Activated CD4-positive, CD25-positive, alpha-beta regulatory T cell treated with anti-CD3 and anti-CD28 coated beads, Interleukin-2, amount 50 U/mL, for 72 hours (primary cell): Measurements from ENCODE around the gene RNF227.

Experiments
- DNase-seq: peaks from one replicate; pipeline ENCODE4 v3.0.0; 2021

RNF227 gene

DNA sequence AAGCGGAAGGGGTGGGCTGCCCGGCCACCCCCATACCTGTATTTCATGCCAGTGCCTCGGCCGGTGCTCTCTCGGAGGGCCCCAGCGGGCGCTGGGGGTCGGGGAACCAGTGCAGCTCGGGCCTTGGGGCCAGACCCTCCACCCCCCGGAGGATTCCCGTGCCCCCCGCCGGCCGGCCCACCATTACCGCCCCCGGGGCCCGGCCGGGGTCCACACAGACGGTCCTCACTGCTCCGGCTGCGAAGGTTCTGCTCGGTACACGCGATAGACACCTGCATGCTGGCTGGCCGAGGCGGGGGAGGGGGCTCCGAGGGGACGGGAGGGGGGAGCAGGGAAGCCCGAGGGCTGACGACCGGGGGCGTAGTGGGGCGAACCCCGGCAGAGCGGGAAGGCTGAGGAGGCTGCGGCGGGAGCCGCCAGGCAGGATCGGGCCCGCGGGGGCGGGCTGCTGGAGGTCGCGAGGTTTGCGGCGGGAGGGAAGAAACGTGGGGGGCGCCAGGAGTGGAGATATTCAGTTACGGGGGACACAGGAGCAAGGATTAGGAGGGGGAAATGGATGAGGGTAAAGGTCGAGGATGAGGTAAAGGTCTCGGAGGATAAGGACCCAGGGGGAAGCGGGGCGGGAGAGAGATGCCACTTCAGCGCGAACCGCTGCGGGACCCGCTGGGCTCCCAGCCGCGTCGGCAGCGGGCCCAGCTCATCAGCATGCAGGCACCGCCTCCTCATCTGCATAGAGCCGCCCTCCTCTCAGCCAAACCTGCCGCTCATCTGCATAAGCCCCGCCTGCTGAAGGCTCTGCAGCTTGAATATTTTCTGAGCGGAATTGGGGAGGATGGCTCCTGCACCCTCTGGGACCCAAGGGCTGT is 13.3 kb upstream of the RNF227 start, which contains the start of gene KCNAB3:
KCNAB3 (minus strand) TSS at position 699 of the 866 bp plus-strand sequence; CDS start at position 278, 421 bp downstream.
- DNase-seq, result peak; percentile 69

DNA sequence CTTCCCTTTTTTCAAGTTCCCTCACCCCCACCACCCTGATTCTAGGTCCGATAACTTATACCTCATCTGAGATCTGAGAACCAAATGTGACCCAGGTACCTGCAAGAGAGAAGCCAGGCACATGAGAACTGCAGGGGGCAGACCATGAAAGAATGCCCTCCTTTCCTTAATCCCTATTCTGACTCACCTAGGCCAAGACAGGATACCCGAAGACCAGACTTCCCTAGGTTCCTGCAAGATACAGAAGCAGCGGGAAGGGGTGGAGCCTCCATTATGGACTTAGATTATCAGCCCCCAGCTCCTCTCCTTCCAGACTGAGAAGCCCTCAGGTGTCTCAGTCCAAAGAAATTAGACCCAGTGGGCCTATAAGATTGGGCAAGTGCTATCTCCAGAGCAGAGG is 11.5 kb upstream of the RNF227 start:
- no peak for DNase-seq

DNA sequence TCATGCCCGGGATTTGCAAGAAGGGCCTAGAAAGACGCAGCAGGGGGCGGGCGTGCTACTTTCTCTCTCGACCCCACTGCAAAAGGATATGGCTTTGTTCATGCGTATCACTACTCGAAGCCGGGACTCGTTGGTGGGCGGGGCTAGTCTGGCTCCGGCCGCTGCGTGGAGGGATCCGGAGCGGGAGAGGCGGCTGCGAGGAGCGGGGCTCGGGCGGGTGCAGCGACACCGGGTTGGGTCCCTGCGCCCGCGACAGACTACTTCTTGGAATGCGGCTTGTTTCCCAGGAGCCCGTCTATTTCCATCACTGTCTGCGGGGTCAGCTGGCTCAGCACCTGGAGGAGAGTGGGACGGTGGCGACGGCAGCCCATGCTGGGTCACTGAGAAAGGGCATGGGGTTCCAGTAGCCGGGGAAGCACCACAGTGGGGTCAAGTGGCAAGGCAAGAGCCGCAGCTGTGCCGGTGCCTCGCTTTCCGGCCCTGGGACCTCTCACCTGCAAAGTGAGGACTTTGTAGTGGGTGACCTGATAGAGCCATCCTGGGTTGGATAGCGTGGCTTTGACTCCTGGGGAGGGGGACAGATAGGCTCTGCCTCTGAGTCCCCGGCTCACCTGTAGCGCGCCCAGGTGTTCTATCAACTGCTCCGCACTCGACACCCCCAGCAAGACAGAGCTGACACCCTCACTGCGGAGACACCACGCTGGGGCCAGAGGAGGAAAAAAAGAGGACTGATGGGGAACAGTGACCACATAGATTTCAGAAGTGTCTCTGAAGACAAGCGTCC is 6.9 kb upstream of the RNF227 start:
- DNase-seq, result peak; percentile 74

DNA sequence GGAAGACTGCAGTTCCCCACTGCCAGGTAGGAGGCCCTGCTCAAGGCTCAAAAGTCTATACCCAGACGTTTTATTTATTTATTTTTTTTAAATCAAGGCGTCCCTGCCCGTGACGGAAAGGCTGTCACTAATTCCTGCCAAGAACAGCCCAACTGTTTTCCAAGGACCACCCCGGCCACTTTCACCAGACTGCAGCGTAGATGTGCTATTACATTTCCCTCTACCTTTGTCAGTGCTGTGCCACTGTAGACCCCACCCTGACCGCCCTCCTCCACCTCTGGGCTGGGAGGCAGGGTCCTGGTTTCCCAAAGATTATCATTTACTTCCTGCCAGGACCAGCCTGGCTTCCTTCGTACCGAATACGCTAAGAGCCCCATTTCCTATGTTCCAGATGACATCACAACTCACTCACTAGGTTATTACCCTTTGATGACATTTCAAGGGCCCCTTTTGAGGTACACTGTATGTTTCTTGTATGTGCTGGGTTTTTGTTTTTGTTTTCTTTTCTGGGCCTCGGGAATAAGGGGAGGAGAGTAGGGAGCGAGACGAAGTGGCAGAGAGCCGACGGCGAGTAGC is 6.3 kb upstream of the RNF227 start:
- no peak for DNase-seq

DNA sequence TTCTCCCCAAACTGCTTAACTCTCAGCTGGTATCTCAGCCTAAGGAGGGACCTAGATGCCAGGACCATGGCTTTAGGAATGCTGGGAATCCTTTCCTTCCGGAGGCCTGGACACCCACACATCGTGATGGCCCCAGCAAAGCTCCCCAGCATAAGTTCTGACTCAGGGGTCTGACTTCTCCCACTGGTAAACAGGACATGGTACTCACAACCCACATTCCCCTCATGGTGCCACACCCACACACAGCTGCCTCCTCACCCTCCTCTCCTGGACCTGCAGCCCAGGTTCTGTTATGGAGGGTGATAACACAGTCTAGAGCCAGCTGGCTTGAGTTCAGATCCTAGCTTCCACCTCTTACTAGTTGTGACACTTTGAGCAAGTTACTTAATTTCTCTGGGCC is 719 bp upstream of the RNF227 start:
- DNase-seq, result no peak

DNA sequence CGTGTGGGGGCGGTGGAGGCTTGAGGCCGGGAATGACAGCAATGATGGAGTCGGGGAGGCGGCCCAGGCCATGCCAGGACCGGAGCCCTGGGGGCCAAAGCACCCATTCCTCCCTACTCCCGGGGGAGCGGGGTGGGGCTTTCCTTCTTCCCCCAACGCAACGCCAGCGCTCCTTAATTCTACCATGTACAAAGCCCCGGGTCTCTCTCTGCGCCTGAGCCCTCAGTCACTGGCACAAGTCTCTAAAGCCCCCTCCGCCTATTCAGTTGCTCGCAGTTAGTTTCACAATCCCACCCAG is 245 bp upstream of the RNF227 start:
- DNase-seq, result no peak

DNA sequence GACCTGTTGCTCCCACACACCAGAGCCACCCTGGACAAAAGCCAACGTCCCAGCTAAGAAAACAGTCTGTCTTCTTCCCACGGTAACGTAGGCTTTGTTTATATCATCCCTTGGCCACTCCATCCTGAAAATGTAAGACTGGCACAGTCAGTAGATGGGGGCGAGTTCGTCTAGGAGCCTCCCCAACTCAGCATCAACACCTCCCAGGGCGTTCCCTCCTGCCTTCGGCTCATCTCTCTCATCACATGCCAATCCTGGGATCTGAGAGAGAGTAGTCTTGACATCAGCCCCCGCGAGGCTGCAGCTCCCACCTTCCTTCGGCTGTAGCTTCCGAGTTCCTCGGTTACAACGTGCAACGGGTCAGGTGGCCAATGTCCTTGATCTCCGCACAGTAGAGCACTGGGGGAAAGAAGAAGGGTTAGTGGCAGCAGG is 894 bp downstream of the RNF227 start:
- no peak for DNase-seq

DNA sequence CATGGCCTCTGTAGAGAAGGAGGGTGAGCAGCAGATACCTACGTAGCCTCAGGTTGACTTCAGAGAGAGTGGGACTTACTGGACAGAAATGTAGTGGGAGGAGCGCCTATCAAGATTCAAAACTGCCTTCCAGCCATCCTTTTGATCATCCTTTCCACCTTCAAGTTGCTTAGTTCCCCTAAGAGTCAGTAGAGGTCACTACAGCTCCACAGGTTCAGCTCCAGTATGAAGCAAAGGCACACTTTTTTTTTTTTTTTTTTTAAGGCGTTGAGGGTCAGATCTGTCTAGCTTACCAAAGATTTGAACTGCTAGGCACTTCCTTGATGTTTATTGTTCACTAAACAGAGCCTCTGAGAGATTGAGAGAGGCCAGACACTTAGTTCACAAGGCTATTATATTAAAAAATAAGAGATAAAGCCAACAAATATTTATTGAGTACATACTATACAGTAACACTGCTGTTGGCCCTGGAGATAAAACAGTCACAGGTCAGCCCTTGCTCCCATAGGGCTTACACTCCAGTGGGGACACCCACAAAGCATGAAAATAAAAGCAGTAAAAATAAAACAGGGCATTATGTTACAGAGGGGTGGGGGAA is 3.1 kb downstream of the RNF227 start:
- no peak for DNase-seq

DNA sequence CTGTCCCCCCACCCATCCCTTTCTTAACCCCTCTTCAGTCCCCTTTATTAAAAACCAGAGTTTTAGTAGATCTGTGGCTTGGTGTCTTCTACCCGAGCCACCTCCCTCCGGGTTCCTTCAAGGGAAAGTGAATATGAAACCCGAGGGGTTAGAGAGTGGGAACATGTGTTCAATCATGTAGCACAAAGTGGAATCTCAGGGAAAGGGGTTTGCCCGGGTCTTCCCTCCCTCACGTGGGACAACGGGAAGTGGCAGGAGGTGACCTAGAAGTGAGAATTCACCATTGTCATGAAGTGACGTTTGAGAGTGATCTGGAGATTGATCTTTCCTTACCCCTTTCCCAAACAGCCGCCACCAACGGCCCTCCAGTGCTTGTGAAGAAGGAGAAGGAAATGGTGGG is 5.0 kb downstream of the RNF227 start:
- DNase-seq, result no peak

DNA sequence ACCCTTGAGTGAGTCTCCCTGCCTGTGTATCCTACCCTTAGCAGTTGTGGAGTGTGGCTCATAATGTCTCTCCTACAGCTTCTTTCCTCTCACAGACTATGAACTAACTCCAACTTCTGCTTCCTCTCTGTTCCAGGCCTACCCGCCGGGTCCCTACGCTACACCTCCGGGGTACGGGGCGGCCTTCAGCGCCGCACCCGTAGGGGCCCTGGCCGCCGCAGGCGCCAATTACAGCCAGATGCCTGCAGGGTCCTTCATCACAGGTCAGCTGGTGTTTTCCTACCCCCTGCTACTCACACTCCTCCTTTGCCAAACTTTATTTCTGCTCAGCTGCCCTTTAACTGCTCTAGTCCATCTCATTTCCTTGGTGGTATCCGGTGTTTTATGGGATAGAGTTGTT is 5.4 kb downstream of the RNF227 start:
- DNase-seq, result no peak

DNA sequence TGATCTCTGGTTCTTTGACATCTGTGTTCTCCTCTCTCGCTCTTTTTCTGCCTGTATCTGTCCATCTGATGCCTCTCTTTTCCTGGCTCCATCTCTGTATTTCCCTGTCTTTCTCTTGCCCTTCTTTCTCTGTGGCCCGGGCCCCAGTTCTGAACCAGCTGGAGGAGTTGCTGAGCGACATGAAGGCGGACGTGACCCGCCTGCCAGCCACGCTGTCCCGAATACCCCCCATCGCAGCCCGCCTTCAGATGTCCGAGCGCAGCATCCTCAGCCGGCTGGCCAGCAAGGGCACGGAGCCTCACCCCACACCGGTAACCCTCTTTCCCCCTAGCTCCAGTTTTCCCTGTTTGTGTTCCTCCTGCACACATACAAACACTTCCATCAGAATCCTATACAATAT is 5.8 kb downstream of the RNF227 start:
- no peak for DNase-seq

DNA sequence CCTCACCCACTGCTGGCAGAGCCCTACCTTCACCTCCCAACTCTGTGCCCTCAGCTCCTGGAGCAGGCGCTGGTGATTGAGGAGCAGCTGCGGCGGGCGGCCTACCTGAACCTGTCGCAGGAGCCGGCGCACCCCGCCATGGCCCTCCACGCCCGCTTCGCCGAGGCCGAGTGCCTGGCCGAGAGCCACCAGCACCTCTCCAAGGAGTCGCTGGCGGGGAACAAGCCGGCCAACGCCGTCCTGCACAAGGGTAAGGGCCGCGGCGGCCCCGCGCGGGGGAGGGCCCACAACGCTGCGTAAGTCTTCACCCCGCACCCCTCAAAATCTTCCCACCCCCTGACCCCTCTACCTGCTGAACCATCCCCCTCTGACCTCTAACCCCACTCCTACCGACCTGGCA is 7.0 kb downstream of the RNF227 start:
- no peak for DNase-seq

DNA sequence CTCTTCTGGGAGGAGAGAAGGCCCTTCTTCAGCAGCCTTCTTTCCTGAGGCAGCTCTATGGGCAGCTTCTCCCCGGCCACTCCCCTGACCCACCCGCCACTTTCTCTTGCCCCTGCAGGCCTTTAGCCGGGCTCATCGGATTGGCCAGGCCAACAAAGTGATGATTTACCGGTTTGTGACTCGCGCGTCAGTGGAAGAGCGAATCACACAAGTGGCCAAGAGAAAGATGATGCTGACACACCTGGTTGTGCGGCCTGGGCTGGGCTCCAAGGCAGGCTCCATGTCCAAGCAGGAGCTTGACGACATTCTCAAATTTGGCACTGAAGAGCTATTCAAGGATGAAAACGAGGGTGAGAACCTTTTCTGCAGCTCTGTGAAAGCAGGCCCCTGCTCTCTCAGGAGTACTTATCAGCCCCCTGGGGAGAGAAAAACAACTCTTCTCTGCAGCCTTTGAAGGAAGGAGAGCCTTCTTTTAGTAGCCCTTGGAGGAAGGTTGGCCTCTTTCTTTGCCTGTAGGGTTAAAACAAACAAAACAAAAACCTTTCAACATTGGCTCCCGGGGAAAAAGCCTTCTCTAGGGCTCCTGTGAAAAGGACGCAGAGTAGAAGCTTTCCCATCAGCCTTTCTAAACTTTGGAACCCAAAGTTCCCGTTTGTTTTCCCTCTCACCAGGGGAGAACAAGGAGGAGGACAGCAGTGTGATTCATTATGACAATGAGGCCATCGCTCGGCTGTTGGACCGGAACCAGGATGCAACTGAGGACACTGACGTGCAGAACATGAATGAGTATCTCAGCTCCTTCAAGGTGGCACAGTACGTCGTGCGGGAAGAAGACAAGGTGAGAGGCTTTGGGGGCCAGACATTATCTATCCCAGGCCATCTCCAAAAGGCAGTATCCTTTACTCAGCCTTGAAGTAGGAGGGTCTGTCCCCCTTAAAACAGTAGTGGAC is 12.7 kb downstream of the RNF227 start:
- no peak for DNase-seq

DNA sequence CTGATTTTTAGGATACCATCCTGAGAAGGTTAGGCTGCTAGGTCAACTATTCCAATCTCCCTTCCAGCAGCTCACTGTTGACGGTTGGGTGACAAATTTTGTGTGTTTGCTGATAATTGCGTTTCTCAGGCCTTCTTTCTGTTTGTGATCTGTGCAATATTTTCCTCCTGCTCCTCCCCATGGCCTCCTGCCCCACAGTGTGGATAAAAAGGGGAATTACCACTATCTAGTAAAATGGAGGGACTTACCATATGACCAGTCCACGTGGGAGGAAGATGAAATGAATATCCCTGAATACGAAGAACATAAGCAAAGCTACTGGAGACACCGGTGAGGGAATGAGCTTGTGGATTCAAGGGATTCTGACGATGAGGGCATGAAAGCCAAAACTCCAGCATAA is 18.3 kb downstream of the RNF227 start:
- DNase-seq, result no peak

DNA sequence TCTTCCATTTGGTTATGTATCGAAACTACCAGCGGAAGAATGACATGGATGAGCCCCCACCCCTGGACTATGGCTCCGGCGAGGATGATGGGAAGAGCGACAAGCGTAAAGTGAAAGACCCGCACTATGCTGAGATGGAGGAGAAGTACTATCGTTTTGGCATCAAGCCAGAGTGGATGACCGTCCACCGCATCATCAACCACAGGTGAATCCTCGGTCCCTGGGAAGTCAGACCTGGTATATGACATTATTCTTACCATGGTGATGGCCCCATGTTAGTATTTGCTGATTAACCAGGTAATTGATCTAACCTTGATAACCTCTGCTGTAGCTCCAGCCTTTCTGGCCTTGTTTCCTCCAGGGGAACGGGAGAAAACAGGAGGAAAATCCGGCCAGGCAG is 19.0 kb downstream of the RNF227 start:
- no peak for DNase-seq

DNA sequence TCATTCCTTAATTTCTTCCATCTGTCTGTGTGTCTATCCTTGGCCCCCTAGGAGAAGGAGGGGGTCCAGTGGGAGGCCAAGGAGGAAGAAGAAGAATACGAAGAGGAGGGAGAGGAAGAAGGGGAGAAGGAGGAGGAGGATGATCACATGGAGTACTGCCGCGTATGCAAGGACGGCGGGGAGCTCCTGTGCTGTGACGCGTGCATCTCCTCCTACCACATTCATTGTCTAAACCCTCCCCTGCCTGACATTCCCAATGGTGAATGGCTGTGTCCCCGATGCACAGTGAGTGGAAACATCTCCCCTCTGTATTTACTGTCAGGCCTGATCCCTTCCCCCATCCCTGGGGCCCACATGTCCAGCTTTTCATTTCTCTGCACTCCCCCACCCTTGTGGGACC is 21.2 kb downstream of the RNF227 start:
- DNase-seq, result no peak

DNA sequence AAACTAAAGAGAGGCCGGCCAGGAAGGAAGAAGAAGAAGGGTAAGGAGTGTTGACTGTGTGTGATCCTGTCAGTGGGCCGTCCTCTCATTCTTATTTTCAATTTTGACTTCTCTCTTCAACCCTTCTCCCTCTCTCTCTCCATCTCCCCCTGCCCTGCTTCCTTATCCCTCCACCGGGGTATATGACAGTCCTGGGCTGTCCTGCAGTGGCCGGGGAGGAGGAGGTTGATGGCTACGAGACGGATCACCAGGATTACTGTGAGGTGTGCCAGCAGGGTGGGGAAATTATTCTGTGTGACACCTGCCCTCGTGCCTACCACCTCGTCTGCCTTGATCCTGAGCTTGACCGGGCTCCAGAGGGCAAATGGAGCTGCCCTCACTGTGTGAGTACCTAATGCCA is 21.9 kb downstream of the RNF227 start:
- no peak for DNase-seq

DNA sequence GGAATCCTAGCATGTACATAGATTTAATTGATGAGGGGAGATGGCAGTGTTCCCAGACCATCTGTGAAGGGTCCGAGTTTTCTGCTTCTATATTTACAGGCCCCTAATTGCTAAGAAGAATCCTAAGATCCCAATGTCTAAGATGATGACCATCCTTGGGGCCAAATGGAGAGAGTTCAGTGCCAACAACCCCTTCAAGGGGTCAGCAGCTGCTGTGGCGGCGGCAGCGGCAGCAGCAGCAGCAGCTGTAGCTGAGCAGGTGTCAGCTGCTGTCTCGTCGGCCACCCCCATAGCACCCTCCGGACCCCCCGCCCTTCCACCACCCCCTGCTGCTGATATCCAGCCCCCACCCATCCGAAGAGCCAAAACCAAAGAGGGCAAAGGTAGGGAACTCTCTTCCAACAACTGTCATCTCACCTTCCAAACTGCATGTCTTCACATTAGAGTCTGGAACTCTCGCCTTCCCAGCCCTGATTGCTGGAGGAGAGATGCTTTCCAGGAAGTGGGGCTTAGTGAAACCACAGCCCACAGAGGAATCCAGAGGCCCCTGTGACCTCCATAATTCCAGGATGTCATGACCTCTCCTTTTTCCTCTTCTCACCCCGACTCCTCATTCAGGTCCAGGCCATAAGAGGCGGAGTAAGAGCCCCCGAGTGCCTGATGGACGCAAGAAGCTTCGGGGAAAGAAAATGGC is 22.8 kb downstream of the RNF227 start:
- DNase-seq, result no peak

DNA sequence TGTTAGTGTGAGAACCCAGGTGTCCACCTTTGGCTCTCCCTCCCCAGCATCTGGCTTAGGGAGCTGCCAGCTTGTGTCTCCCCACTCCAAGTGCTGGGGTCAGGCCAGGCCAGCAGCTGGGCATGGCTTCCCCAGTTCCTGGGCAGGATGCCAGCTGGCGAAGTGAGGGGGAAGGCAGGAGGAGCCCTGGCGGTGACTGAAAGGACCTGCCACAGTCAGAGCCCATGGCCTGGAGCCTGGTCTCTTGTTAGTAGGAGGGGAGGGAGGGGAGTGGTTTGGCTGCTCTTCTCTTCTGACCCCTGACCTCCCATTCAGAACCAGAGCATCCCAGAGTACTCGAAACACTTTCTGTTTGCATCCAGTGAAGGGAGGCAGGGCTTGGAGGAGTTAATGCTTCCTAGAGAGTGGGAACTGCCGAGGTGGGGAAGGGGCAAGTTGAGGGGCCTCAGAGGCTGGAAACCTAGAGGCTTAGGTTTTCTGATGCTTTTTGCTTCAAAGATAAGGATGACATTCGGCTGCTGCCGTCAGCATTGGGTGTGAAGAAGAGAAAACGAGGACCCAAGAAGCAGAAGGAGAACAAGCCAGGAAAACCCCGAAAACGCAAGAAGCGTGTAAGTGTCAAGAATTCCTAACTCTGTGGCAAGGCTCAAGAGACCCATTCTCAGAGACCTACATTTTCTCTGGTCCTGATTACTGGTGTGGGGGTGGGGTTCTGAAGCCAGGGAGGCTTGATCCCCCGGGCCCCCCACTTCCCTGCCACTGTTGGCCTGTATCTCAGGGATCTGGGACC is 26.7 kb downstream of the RNF227 start:
- DNase-seq, result no peak

DNA sequence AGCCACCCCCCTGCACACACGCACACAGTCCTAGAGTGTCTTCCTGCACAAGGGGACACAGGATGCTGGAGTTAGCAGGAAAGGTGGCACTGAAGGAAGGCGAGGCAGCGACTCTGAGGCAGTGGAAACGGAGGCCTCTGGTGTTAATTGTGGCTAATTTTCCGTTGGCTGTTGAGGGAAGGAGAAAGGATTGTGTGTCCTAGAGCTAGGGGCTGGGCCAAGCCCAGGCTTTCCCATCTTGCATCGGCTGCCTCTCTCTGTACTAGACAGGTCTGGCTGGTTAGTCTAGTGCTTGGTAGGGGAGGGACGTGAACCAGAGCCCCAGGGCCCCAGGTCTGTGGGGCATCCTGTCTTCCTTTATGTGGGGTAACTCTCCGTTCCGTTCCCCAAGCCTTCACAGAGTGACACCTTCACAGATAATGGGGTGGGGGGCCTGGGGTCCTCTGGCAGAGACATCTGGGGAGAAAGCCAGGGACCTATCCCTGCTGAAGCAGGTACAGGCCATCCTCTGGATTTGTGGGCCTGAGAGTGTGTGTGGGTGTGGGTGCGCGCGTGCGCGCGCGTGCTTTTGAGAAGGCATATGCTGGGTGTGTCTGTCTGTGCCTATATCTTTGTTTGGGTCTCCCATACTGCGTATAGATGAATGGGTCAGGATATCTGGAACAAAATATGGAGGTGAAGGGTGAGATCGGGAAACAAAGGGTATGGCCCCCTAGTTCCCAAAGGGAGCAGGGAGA is 27.7 kb downstream of the RNF227 start, which contains the start of gene CHD3:
CHD3 (plus strand) TSS at position 606 of the 737 bp plus-strand sequence. CDS start 212 bp downstream, outside the sequence.
- peak; percentile 55 for DNase-seq
